ENCODE results near the gene GAL3ST3.
"Not testable (repeated sequence)": the region's sequence is repeated elsewhere in the genome, so short reads cannot be mapped to it uniquely, and the experiment has no call there.

The GAL3ST3 gene

GRCh38 chr11:66044757-66045156 lies 4.2 kb downstream of the GAL3ST3 start:
- DNase-seq (ENCODE audit: low read depth in 3 of 3, low spot score in 1 of 3), result no peak

DNA sequence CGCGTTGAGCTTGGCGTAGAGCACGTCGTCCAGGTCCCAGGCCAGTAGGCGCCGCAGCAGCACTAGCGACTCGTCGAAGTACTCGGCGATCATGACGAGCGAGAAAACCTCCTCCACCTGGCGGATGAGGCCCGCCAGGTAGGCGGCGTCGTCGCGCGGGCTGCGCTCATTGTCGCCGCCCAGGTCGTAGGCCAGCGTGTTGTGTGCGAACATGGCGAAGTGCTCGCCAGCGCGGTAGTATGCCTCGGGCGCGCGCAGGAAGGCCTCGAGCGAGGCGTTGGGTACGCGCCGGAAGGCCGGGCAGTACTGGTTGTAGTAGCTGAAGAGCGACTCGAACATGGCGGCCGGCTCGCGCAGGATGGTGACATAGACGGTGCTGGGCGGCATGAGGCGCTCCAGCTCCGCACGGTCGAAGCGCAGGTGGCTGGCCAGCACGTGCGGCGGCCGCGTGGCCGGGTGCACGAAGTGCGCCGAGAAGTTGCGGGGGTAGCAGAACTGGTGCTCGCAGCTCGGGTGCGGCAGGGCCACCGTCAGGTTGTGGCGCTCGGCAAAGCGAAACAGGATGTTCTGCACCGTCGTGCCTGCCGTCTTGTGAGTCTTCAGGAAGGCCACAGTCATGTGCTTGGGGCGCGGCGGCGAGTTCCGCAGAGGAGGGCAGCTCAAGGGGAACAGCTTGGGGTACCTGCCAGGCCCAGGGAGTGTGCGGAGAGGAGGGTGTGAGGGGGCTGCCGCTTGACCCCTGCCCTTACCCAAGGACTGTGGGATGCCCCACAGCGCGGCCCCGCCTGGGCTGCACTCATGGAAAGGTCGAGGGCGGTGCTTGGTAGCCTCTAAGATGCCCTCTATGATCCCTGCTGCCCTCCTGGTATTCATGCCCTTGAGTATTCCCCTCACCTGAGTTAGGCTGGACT lies 5.7 kb downstream of the GAL3ST3 start:
- no peak for DNase-seq (ENCODE audit: low read depth in 3 of 3, low spot score in 1 of 3)

GRCh38 chr11:66042227-66042995 lies 6.5 kb downstream of the GAL3ST3 start:
- DNase-seq (ENCODE audit: low read depth in 3 of 3, low spot score in 1 of 3), result no peak

DNA sequence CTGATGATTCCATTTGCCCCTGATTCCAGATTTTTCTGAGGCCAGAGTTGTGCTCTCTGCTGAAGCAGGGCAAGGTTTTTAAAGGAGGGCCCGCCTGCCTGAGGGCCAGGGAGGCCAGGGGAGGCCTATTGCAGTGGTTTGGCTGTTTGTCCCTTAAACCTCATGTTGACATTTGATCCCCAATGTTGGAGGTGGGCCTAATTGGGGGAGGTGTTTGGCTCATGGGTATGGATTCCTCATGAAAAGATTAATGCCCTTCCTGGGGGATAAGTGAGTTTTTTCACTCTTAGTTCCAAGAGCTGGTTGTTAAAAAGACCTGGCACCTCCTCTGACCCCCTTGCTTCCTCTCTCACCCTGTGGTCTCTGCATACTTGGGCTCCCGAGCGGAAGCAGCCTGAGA lies 9.2 kb downstream of the GAL3ST3 start:
- DNase-seq (ENCODE audit: low read depth in 3 of 3, low spot score in 1 of 3), result no peak

DNA sequence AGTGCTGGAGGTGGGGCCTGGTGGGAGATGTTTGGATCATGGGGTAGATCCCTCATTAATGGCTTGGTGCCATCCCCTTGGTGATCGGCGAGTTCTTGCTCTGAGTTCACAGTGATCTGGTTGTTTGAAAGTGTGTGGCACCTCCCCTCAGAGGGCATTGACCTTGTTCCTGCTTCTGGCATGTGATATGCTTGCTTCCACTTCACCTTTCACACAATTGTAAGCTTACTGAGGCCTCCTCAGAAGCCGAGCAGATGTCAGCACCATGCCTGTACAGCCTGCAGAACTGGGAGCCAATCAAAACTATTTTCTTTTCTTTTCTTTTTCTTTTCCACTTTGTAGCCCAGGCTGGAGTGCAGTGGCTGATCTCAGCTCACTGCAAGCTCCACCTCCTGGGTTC lies 11.6 kb downstream of the GAL3ST3 start:
- DNase-seq (ENCODE audit: low read depth in 3 of 3, low spot score in 1 of 3), result no peak

- no peak for DNase-seq (ENCODE audit: low read depth in 3 of 3, low spot score in 1 of 3)
These were observed 12.6 kb downstream of the GAL3ST3 start for GRCh38 chr11:66036334-66036710.

DNA sequence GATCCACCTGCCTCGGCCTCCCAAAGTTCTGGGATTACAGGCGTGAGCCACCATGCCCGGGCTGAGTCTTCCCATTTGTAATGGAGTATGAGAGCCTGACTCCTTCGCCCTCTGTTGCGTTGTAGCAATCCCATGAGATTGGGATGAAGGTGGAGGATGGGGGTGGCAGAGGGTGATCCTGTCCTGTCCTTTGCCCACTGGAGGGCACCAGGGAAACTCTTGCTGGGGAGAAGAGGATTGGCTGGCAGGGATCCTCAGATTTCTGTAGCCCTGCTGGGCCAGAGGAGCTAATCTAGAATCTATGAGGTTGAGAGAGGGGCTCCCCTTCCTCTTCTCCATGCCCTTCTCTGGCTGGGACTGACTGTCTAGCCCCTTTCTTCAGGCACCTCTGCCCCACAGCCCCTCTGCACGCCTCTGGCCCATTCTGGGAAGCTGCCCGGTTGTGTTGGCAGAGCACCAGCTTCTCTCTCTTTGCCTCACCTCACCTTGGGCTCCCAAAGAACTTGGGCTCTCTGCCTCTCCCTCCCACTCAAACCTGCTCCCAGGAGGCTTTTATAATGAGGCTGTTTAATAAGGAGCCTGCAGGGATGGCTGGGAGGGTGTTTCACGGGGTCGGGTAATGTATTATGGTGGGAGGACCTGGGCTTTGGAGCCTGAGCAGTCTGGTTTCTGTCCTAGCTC lies 13.2 kb downstream of the GAL3ST3 start:
- no peak for DNase-seq (ENCODE audit: low read depth in 3 of 3, low spot score in 1 of 3)

GRCh38 chr11:66032957-66033735 lies 15.8 kb downstream of the GAL3ST3 start:
- no peak for DNase-seq (ENCODE audit: low read depth in 3 of 3, low spot score in 1 of 3)

DNA sequence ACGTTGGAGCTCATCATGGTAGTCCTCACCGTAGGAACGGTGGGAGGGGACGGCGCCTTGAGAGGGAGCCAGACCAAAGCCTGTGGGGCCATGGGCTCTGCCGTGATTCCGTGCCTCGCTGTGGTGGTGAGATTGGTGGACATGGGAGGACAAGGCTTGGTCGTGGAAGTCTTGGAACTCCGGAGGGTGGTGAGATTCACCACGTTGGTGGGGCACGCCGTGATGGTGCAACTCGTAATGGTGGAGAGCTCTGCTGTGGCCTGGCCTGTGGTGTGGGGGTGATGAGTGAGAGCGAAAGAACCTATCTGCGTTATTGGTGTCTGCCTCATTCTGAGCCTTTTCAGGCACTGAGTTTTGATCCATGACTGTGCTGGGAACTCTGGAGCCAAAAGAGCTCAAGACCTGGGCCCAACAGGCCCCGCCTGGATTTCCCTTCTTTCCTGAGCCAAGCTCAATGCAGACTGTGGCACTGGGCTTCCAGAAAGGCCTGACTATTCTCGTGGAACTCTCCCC lies 22.9 kb downstream of the GAL3ST3 start, which contains the start of gene CATSPER1:
TSS of gene CATSPER1 (minus strand) at position 463 of the 513 bp plus-strand sequence. CDS start at position 363, 100 bp downstream.
- DNase-seq (ENCODE audit: low read depth in 3 of 3, low spot score in 1 of 3), result no peak

GRCh38 chr11:66023186-66023440 lies 25.8 kb downstream of the GAL3ST3 start:
- not testable (repeated sequence) for DNase-seq (ENCODE audit: low read depth in 3 of 3, low spot score in 1 of 3)

- DNase-seq (ENCODE audit: low read depth in 3 of 3, low spot score in 1 of 3), result peak; percentile 25 to 85 (median 50)
These were observed 26.4 kb downstream of the GAL3ST3 start for GRCh38 chr11:66022401-66023185.

DNA sequence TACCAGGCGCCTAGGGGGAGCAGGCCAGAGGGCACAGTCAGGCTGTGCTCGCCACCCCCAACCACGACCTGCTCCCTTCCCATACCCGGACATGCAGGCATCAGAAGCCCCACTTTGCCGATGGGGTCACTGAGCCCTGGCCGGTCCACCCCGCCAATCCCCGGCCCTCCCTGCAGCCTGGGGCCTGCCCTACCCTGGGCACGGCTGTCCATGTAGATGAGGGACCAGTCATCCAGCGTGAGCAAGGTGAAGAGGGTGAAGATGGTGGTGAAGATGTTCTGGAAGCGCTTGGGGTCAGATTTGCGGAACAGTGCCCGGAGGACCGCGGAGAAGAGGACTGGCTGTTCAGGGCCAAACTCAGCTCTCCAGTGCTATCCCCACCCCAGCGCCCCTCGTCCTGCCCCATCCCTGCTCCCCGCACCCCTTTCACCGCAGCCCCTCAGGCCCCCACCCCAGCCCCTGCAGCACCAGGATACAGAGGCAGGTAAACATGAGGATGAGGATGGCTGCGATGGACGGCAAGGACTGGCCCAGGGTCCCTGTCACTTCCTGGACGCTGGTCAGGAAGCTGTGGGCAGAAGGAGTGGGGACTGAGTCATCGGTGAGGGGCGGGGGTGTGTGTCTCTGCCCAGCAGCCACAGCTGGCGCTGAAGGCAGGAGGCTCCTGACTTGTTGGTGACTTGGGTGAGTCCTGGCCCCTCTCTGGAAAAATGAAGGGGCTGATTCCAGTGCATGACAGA lies 28.2 kb downstream of the GAL3ST3 start:
- no peak for DNase-seq (ENCODE audit: low read depth in 3 of 3, low spot score in 1 of 3)

DNA sequence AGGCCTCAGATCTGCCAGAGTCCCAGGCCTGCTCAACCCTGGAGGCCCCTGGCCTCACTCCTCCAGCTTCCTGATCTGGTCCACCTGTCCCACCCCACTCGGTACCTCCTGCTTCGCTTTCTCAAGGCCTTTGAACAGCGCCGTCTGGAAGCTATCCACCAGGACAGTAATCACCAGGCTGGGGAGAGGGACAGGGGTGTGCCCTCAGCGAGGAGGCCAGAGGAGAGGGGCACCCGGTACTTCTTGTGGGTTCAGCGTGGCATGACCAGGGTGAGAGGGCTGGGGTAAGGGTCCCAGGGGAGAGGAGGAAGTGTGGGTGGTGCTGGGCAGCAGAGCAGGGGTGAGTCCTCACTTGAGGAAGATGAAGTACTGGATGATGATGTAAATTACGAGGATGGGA lies 28.7 kb downstream of the GAL3ST3 start:
- DNase-seq (ENCODE audit: low read depth in 3 of 3, low spot score in 1 of 3), result no peak

DNA sequence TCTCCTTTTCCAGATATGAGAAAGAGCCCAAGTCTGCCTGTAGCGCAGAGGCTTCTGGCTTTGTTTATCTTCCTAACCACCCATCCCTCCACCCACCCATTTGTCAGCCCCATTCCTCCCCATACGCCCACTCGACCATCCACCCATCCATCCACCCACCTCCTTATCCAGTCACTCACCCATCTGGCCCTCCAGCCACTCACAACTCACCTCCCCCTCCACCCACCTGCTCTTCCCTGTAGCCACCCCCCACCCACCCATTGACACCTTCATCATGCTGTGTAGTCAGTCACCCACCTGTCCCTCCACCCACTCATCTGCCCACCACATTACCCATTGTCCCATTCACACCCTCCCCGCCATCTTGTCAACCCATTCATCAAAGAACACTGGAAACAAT lies 31.6 kb downstream of the GAL3ST3 start:
- no peak for DNase-seq (ENCODE audit: low read depth in 3 of 3, low spot score in 1 of 3)

DNA sequence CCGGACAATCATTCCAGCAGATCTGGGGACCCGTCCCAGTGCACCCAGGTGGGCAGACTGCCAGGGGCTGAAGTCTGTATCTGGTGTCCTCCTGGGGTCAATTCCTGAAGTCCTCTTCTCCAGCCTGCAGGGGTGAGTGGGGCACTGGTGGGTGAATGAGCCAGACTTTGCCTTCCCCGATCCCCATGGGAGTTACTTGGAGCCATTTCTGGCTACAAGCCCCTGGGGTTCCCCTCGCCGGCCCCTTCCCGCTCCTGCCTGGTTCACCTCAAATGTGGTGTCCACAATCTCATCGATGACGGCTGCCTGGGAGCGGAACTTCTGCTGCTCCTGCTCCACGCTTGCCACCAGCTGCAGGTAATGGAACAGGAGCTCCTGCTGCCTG lies 32.2 kb downstream of the GAL3ST3 start:
- DNase-seq (ENCODE audit: low read depth in 3 of 3, low spot score in 1 of 3), result no peak

DNA sequence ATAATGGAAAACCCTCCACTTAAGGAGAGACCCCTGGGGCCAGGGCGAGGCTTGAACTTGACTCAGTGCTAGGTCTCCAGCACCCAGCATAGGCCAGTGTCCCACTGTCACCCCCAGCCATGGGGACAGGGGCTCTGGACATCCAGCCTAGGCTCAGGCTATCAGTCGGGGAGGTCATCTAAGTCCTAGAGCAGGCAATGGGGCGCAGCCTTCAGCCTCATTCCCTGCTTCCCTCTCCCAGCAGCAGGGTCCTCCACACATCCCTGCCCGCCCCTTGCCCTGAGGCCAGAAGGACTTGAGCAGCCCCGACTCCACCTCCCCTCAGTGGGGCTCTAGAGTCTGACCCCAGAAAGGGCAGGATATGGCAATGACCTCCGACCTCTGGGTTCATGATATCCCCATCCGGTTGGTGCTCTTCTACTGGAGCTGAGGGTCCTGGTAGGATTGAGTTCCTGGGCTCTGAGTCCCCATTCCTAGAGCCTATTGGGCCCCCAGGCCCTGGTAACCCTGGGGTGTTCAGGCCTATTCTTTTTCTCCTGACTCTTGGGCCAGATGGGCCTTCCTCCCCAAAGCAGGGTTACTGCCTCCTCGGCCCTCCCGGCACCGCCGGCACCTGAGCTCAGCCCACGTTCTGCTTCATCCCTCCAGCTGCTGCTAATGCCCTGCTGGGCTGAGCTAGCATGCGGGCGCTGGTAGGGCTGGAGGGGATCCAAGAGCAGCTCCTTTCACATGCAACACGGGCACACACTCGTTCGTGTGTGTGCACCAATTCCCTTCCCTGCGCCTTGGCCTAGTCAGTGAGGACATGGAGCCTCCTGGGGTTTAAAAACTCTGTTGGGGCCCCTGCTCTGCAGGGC lies 32.8 kb downstream of the GAL3ST3 start:
- DNase-seq (ENCODE audit: low read depth in 3 of 3, low spot score in 1 of 3), result no peak

DNA sequence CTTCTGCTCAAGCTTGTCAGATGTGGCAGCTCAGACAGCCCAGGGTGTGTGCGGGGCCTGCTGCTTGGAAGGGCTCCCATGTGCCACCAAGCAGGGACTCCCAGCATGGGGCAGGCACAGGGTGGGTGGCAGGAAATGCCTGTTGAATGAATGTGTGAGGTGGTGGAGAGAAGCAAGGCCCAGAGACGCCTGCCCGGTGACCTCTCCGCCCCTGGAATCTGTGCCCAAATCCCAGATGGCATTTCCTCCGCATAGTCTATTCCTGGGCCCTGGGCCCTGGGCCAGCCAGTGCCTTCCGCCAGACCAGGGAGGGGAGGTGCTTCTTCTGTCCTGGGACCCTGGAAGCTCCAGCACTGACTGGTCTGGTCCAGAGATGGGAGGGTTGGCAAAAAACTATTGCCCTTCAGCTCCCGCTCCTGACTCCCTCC lies 33.5 kb downstream of the GAL3ST3 start:
- DNase-seq (ENCODE audit: low read depth in 3 of 3, low spot score in 1 of 3), result no peak

DNA sequence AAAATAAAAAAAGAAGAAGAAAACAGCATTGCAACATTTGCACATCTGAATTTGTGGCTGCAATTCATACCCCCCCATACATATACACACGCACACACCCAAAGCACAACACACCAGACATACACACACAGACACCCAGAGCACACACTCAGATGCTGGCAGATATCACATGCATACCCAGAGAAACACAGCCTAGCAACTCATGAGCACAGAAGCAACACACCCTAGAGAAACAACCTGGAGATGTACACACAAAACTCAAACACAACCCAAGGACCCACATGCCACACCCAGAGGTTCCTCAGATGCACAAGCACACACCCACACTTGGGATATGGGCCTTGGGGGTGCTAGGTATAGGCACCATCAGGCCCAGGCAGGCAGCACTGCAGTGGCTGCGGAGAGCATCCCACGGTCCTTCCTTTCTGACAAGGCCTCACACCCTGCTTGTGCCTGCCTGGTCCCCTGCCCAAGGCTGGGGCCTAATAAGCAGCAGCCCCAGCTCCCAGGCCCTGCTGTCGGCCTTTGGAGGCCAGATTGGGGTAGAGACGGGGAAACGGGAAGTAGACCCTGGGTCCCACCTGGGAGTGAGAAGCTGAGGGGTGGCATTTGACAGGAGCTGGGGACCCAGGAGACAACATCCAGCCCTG lies 34.0 kb downstream of the GAL3ST3 start:
- DNase-seq (ENCODE audit: low read depth in 3 of 3, low spot score in 1 of 3), result no peak
